Gastrocnemius medialis (tissue), 4 donors: Measurements from ENCODE around the gene TMED10. TPM values are rescaled to one million over a fixed set of nuclear protein-coding genes. Genes with fewer than 3 reads are reported as not detected.
A peak's percentile ranks its signal among the peaks of the same experiment; 100 is the strongest.

ENCODE experiments used
- ATAC-seq, 2 donors: fragments of 150-250 bp; one replicate each; pipeline ENCODE4 v1.9.1; 2016
- DNase-seq, 2 donors: peaks; one replicate each; pipeline ENCODE4 v3.0.0-alpha.2; 2019
- H3K27ac ChIP-seq, 4 donors: fragments of 200-600 bp; sonication (generic); 1 replicate in 1 of 4; 2 replicates in 3 of 4; pipeline ENCODE4 v1.5.1; 2016 to 2018; ENCODE audit warnings: mild to moderate bottlenecking in 2 of 4, moderate library complexity in 1 of 4
- H3K27me3 ChIP-seq, 3 donors: fragments of 200-600 bp; sonication (generic) in 2 of 3; 1 replicate in 1 of 3; 2 replicates in 2 of 3; pipeline versions ENCODE4 v1.5.1 to v1.6.0; 2016 to 2019; ENCODE audit warnings: mild to moderate bottlenecking in 1 of 3, moderate library complexity in 1 of 3
- H3K36me3 ChIP-seq, 2 donors: fragments of 200-600 bp; sonication (generic) in 1 of 2; one replicate each; pipeline ENCODE4 v1.5.1; 2017 to 2018
- H3K4me1 ChIP-seq, 2 donors: fragments of 200-600 bp; sonication (generic) in 1 of 2; one replicate each; pipeline ENCODE4 v1.5.1; 2016 to 2017; ENCODE audit warnings: mild to moderate bottlenecking in 2 of 2
- H3K4me3 ChIP-seq, 4 donors: fragments of 200-600 bp; sonication (generic) in 3 of 4; 1 replicate in 1 of 4; 2 replicates in 3 of 4; pipeline ENCODE4 v1.5.1; 2016 to 2019; ENCODE audit warnings: mild to moderate bottlenecking in 2 of 4
- H3K9me3 ChIP-seq, 3 donors: fragments of 200-600 bp; sonication (generic) in 2 of 3; 1 replicate in 1 of 3; 2 replicates in 2 of 3; pipeline ENCODE4 v1.5.1; 2016 to 2019
- POLR2A ChIP-seq, 2 donors: fragments of 450-650 bp; IDR thresholded peaks; one replicate each; pipeline ENCODE4 v1.6.1; 2017; ENCODE audit warnings: antibody characterized with exemption in 2 of 2, mild to moderate bottlenecking in 2 of 2, moderate library complexity in 2 of 2
- in situ Hi-C, 4 donors: fragments of 200-750 bp; cut with MboI; loops; one replicate each; pipeline versions ENCODE4 v1.15.0 to v1.8.0; 2017; ENCODE audit warnings: low sequenced_read_pairs in 4 of 4
- intact Hi-C: fragments of 100-400 bp; cut with DNase I; formaldehyde crosslinking; loops from one replicate; pipeline ENCODE4 v1.15.1; 2023; ENCODE audit warnings: low total_unique reads
- total RNA-seq, 4 donors: library from RNA; depleted of rRNA; stranded (reverse); fragments of >200 nt; gene quantifications; one replicate each; pipeline versions ENCODE4 v1.1.0 to v1.2.3, GENCODE V29; 2016
- TF ChIP-seq, protein P1 (sequence below), 5 experiments: fragments of 450-650 bp in 3 of 5; fragments of 200-600 bp in 2 of 5; sonication (generic) in 2 of 5; IDR thresholded peaks in 4 of 5; conservative IDR thresholded peaks in 1 of 5; 1 replicate in 4 of 5; 2 replicates in 1 of 5; pipeline ENCODE4 v1.5.1; 2016 to 2019; ENCODE audit warnings: antibody characterized with exemption in 5 of 5, mild to moderate bottlenecking in 3 of 5, moderate library complexity in 3 of 5

The TMED10 gene
- total RNA-seq, 4 donors from 2014 or later = 161 to 362 (median 255) TPM

DNA sequence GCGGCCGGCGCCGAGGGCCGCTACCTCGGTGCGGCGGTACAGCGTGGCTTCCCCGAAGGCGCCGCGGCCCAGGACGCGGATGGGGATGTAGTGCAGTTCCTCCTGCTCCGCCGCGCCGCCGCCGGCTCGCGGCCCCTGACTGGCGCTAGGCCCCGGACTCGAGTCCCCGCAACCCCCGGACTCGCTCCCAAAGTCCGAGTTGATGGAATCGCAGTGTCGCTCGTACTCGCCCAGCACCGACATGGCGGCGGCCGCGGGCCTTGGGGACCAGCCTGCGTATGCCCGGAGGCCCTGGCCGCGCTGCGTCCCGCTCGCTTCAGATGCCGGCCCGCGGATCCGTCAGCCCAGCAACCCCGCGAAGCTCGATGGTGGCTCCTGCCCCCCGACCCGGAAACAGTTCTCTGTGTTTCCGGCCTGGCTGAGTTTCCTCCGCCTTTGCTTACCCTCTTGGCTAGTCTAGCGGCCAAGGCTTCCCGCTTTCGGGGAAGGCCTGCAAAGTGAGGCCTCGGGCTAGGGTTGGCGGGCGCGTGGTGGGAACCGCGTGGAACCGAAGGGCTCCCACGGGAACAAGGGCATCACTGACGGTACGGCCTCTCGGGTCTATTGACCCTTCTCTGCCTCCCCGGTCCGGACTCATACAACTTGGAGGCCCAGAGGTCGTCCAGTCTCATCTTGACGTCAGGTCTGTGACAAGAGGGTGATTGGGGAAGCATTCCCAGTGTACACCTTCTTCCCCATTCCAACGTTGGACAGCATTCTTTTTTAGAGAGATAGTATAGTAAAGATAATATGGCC is 49.5 kb downstream of the TMED10 start, which contains the start of gene NEK9:
Gene NEK9, minus strand, starts transcription at position 370 of the 795 bp plus-strand sequence. Its CDS starts 127 bp downstream, at position 243.
- in situ Hi-C loops = loop anchor here in 2 of 4 donors (10.0 to 25.0 kb wide), 2 partner anchors 360 to 368 kb away; no protein-coding TSS in a partner anchor

GRCh38 chr14:75126121-75126544 is 50.3 kb downstream of the TMED10 start:
- TF ChIP-seq, protein P1, sequence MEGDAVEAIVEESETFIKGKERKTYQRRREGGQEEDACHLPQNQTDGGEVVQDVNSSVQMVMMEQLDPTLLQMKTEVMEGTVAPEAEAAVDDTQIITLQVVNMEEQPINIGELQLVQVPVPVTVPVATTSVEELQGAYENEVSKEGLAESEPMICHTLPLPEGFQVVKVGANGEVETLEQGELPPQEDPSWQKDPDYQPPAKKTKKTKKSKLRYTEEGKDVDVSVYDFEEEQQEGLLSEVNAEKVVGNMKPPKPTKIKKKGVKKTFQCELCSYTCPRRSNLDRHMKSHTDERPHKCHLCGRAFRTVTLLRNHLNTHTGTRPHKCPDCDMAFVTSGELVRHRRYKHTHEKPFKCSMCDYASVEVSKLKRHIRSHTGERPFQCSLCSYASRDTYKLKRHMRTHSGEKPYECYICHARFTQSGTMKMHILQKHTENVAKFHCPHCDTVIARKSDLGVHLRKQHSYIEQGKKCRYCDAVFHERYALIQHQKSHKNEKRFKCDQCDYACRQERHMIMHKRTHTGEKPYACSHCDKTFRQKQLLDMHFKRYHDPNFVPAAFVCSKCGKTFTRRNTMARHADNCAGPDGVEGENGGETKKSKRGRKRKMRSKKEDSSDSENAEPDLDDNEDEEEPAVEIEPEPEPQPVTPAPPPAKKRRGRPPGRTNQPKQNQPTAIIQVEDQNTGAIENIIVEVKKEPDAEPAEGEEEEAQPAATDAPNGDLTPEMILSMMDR (IDR thresholded peaks at IDR 0.05 in 4 of 5, conservative IDR thresholded peaks at IDR 0.05 in 1 of 5) = no peak
- no peak for TF ChIP-seq POLR2A (IDR thresholded peaks at IDR 0.05)
- Histone ChIP-seq H3K9me3 (no peaks in the 10 kb centered on the region), H3K4me3 (peak overlapping the region; percentile 78 to 96 (median 86)), H3K36me3 (peaks cover 0 to 15% of the 10 kb centered on the region in 2 donors), H3K27me3 (no peaks in the 10 kb centered on the region), H3K27ac (peak overlapping the region; percentile 93 to 98 (median 96)), H3K4me1 (peaks cover 36 to 40% of the 10 kb centered on the region in 2 donors)
- no peak for ATAC-seq
- in situ Hi-C loops (loop anchor here in 2 of 4 donors (10.0 to 25.0 kb wide), 2 partner anchors 361 to 369 kb away; no protein-coding TSS in a partner anchor), intact Hi-C loops (no loop called here)
- DNase-seq = no peak

More for the DNA sequence above, 49.5 kb downstream of the TMED10 start, which contains the start of gene NEK9:
- intact Hi-C loops = no loop called here
- H3K27ac ChIP-seq = peak within 1 kb of the TSS; percentile 93 to 98 (median 96)
- peaks cover 0 to 13% of the 10 kb centered on the region in 2 donors for H3K36me3 ChIP-seq
- no peaks in the 10 kb centered on the region for H3K9me3 ChIP-seq
- no peaks in the 10 kb centered on the region for H3K27me3 ChIP-seq
- peaks cover 36 to 40% of the 10 kb centered on the region in 2 donors for H3K4me1 ChIP-seq
- ATAC-seq = peak; percentile 95 to 98
- peak within 1 kb of the TSS; percentile 78 to 96 (median 86) for H3K4me3 ChIP-seq
- DNase-seq = peak; percentile 86 to 90
- peak; percentile 87 to 90 for TF ChIP-seq POLR2A (IDR thresholded peaks at IDR 0.05)
- TF ChIP-seq, protein P1 (IDR thresholded peaks at IDR 0.05 in 4 of 5, conservative IDR thresholded peaks at IDR 0.05 in 1 of 5) = no peak

DNA sequence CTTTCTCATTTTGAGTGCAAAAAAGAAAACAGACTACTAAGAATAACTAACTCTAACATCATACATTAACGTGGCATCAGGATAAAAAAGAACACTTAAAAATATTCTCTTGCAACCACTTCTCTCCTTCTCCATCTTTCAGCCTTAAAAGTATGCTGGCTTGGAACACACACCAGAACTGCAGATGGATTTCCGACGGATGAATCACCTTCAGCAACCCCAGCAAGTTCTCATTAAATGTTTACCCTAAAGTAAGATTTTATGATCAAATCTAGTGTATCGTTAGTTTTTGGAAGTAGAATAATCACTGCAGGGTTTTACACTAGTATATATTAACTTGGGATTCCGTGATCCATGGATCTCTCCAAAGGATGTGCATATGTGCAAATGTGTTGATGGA is 50.8 kb downstream of the TMED10 start:
- Histone ChIP-seq H3K36me3 (peaks cover 0 to 18% of the 10 kb centered on the region in 2 donors), H3K9me3 (no peaks in the 10 kb centered on the region), H3K4me3 (peak overlapping the region; percentile 78 to 96 (median 86)), H3K27ac (peak overlapping the region; percentile 93 to 98 (median 96)), H3K27me3 (no peaks in the 10 kb centered on the region), H3K4me1 (peaks cover 36 to 40% of the 10 kb centered on the region in 2 donors)
- in situ Hi-C loops = loop anchor here in 2 of 4 donors (10.0 to 25.0 kb wide), 2 partner anchors 362 to 369 kb away; no protein-coding TSS in a partner anchor
- TF ChIP-seq POLR2A (IDR thresholded peaks at IDR 0.05) = no peak
- TF ChIP-seq, protein P1 (IDR thresholded peaks at IDR 0.05 in 4 of 5, conservative IDR thresholded peaks at IDR 0.05 in 1 of 5) = no peak
- DNase-seq (no peak), ATAC-seq (no peak)
- intact Hi-C loops = no loop called here

GRCh38 chr14:75123991-75124390 is 52.4 kb downstream of the TMED10 start:
- Histone ChIP-seq H3K4me3 (no peak overlapping the region), H3K9me3 (no peaks in the 10 kb centered on the region), H3K4me1 (peaks cover 36 to 39% of the 10 kb centered on the region in 2 donors), H3K27ac (peak overlapping the region; percentile 23 to 98 (median 52)), H3K27me3 (no peaks in the 10 kb centered on the region), H3K36me3 (peaks cover 0 to 34% of the 10 kb centered on the region in 2 donors)
- in situ Hi-C loops (loop anchor here in 1 of 4 donors (10.0 kb wide), 1 partner anchor 371 kb away; no protein-coding TSS in a partner anchor), intact Hi-C loops (no loop called here)
- no peak for TF ChIP-seq POLR2A (IDR thresholded peaks at IDR 0.05)
- TF ChIP-seq, protein P1 (IDR thresholded peaks at IDR 0.05 in 4 of 5, conservative IDR thresholded peaks at IDR 0.05 in 1 of 5) = no peak
- ATAC-seq (peak in 1 of 2 donors; percentile 20), DNase-seq (peak in 1 of 2 donors; percentile 26)
